OCI-LY7 (cell line): Measurements from ENCODE around the gene ABCC12.

Experiments used
- EZH2phosphoT487 ChIP-seq: fragments of 200-600 bp; sonication (generic); IDR thresholded peaks from 2 replicates; pipeline ENCODE4 v1.6.1; 2018; ENCODE audit warnings: low read depth, borderline replicate concordance, mild to moderate bottlenecking, mixed run types, antibody characterized with exemption, low read length, moderate library complexity, mixed read lengths
- TF ChIP-seq, protein P1 (sequence below): fragments of 200-600 bp; sonication (generic); conservative IDR thresholded peaks from 2 replicates; pipeline ENCODE4 v1.5.1; 2014; ENCODE audit warnings: mild to moderate bottlenecking, antibody characterized with exemption, low read length, moderate library complexity, mixed read lengths

DNA sequence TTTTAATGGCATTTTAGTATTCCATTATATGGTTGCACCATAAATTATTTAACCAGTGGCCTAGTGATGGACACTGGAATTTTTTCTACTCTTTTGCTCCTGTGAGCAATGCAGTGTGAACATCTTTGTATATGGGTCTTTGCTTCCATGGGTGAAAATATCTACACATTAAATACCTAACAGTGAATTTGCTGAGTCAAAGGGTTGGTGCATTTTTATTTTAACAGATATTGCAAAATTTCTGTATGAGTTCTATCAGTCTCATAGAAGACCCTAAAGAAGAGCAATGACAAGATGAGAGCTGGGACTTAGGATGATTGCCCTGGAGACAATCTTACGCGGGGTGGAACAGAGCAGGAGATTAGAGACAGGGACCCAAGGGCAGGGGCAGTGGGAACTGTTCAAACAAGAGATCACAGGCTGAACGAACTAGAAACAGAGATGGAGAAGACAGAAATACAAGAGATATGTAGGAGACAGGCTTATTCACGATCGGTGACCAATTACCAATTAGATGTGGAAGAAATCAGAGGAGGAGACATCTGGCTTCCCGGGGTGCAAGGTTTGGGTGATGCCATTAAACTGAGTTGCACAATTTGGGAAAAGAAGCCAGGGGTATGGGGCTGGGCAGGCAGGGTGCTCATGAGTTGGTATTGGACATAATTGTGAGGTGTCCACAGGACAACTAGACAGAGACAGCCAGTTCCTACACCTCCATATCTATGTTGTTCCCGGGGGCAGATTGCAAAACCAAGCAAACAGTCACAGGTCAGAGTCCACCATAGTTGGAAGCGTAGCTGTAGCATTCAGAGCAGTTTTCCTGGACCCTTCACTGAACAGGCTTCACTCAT, 48.4 kb upstream of the ABCC12 start:
- TF ChIP-seq, protein P1, sequence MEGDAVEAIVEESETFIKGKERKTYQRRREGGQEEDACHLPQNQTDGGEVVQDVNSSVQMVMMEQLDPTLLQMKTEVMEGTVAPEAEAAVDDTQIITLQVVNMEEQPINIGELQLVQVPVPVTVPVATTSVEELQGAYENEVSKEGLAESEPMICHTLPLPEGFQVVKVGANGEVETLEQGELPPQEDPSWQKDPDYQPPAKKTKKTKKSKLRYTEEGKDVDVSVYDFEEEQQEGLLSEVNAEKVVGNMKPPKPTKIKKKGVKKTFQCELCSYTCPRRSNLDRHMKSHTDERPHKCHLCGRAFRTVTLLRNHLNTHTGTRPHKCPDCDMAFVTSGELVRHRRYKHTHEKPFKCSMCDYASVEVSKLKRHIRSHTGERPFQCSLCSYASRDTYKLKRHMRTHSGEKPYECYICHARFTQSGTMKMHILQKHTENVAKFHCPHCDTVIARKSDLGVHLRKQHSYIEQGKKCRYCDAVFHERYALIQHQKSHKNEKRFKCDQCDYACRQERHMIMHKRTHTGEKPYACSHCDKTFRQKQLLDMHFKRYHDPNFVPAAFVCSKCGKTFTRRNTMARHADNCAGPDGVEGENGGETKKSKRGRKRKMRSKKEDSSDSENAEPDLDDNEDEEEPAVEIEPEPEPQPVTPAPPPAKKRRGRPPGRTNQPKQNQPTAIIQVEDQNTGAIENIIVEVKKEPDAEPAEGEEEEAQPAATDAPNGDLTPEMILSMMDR: no peak
- no peak for TF ChIP-seq EZH2phosphoT487
